Measurements from ENCODE around the gene MINK1. TPM values are rescaled to one million over a fixed set of nuclear protein-coding genes. Genes with fewer than 3 reads are reported as not detected.

The MINK1 gene
- total and polyA plus RNA-seq, 10 of the 15 experiments (the other 5 are each of a cell fraction or from before 2014, with no cell fraction given) = 0.08 to 55.6 (median 15.0) TPM

- TF ChIP-seq REST (IDR thresholded peaks at IDR 0.05; ENCODE audit: low read depth, low read length) = no peak
- TF ChIP-seq, protein P1, sequence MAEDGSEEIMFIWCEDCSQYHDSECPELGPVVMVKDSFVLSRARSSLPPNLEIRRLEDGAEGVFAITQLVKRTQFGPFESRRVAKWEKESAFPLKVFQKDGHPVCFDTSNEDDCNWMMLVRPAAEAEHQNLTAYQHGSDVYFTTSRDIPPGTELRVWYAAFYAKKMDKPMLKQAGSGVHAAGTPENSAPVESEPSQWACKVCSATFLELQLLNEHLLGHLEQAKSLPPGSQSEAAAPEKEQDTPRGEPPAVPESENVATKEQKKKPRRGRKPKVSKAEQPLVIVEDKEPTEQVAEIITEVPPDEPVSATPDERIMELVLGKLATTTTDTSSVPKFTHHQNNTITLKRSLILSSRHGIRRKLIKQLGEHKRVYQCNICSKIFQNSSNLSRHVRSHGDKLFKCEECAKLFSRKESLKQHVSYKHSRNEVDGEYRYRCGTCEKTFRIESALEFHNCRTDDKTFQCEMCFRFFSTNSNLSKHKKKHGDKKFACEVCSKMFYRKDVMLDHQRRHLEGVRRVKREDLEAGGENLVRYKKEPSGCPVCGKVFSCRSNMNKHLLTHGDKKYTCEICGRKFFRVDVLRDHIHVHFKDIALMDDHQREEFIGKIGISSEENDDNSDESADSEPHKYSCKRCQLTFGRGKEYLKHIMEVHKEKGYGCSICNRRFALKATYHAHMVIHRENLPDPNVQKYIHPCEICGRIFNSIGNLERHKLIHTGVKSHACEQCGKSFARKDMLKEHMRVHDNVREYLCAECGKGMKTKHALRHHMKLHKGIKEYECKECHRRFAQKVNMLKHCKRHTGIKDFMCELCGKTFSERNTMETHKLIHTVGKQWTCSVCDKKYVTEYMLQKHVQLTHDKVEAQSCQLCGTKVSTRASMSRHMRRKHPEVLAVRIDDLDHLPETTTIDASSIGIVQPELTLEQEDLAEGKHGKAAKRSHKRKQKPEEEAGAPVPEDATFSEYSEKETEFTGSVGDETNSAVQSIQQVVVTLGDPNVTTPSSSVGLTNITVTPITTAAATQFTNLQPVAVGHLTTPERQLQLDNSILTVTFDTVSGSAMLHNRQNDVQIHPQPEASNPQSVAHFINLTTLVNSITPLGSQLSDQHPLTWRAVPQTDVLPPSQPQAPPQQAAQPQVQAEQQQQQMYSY (CRISPR knock-in tag; IDR thresholded peaks at IDR 0.05) = no peak
These were observed 9.6 kb upstream of the MINK1 start (continued) for GRCh38 chr17:4823373-4824089.

- Histone ChIP-seq H3K4me3 (no peak overlapping the region), H2AFZ (ENCODE audit: control insufficient read depth, low read depth, low read length) (no peak overlapping the region), H3K4me2 (ENCODE audit: control insufficient read depth, insufficient read depth) (no peak overlapping the region), H3K4me1 (ENCODE audit: control insufficient read depth, insufficient read depth, low read length) (no peaks in the 10 kb centered on the region), H3K9me3 (replicated peaks; ENCODE audit: control insufficient read depth, insufficient read depth, low read length) (no peaks in the 10 kb centered on the region), H4K20me1 (ENCODE audit: control insufficient read depth, insufficient read depth) (no peaks in the 10 kb centered on the region), H3K9ac (ENCODE audit: control insufficient read depth, insufficient read depth, low read length) (no peak overlapping the region), H3K27me3 (replicated peaks in 1 of 2; ENCODE audit: control insufficient read depth in 2 of 2, insufficient read depth in 2 of 2, low read length in 1 of 2) (no peaks in the 10 kb centered on the region), H3K27ac (ENCODE audit: control insufficient read depth, insufficient read depth) (no peak overlapping the region), H3K36me3 (ENCODE audit: control insufficient read depth in 2 of 2, insufficient read depth in 2 of 2, low read length in 1 of 2) (no peaks in the 10 kb centered on the region), H3K79me2 (ENCODE audit: control insufficient read depth, insufficient read depth, low read length) (no peaks in the 10 kb centered on the region)
- FAIRE-seq = no peak
- in situ Hi-C loops (cut with MboI) = no loop called here
- intact Hi-C loops (cut with micrococcal nuclease; ENCODE audit: unreplicated experiment) = no loop called here
- ATAC-seq = no peak
- CTCF ChIA-PET = interaction anchor here (0.7 kb wide), 1 partner anchor 76 kb away, joined by 3 read pairs; no protein-coding TSS in a partner anchor
- SMC1A ChIA-PET (ENCODE audit: uncharacterized antibody, unreplicated experiment) = no interaction called here
- DNase-seq (ENCODE audit: low read depth, low spot score) = no peak
- TF ChIP-seq ZBTB33 (IDR thresholded peaks at IDR 0.05) = 0 out of 2 replicates have a peak, but pooled peaks have one; percentile 18
- TF ChIP-seq, protein P2, sequence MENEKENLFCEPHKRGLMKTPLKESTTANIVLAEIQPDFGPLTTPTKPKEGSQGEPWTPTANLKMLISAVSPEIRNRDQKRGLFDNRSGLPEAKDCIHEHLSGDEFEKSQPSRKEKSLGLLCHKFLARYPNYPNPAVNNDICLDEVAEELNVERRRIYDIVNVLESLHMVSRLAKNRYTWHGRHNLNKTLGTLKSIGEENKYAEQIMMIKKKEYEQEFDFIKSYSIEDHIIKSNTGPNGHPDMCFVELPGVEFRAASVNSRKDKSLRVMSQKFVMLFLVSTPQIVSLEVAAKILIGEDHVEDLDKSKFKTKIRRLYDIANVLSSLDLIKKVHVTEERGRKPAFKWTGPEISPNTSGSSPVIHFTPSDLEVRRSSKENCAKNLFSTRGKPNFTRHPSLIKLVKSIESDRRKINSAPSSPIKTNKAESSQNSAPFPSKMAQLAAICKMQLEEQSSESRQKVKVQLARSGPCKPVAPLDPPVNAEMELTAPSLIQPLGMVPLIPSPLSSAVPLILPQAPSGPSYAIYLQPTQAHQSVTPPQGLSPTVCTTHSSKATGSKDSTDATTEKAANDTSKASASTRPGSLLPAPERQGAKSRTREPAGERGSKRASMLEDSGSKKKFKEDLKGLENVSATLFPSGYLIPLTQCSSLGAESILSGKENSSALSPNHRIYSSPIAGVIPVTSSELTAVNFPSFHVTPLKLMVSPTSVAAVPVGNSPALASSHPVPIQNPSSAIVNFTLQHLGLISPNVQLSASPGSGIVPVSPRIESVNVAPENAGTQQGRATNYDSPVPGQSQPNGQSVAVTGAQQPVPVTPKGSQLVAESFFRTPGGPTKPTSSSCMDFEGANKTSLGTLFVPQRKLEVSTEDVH (IDR thresholded peaks at IDR 0.05; ENCODE audit: low read depth, partially characterized antibody) = no peak
- POLR2A ChIA-PET = interaction anchor here (0.6 kb wide), 1 partner anchor 270 kb away, joined by 5 read pairs; no protein-coding TSS in a partner anchor
- WGBS (ENCODE audit: insufficient coverage, insufficient replicate concordance, low lambda C conversion rate, missing lambda C conversion rate) = 56% methylated on average over 8 of the region's 8 CpGs
- RAD21 ChIA-PET (ENCODE audit: unreplicated experiment) = no interaction called here
- no TSS peak for BruUV-seq (replicated peaks)
These were observed 5.7 kb upstream of the MINK1 start for GRCh38 chr17:4827399-4827798.
